ENCODE results near the gene ABAT. TPM values are rescaled to one million over a fixed set of nuclear protein-coding genes. Genes with fewer than 3 reads are reported as not detected.
"Not testable (repeated sequence)": the region's sequence is repeated elsewhere in the genome, so short reads cannot be mapped to it uniquely, and the experiment has no call there.

Gene ABAT
- total RNA-seq, 6 experiments from 2014 or later, result 0.51 to 1.3 (median 0.59) TPM

DNA sequence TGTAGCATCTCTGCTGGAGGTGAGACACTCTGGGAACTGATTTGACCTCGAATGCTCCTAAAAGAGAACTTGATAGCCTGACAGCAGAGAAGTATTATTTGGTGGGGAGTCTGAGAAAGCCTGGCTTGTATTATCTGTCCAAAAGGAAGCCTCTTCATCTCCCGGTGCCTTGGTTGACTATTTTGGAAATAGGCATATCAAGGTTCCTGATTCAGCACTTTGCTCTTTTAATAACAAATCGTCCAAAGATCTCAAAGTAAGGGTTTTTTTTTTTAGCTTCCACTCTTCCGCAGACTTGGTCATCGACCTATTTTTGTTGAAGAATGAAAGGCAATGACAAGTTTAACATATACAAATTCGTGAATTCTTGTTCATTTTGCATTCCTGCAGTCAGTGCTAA is 108.3 kb downstream of the ABAT start:
- H3K36me3 Mint-ChIP-seq (ENCODE audit: low read depth), result no peaks in the 10 kb centered on the region
- TF ChIP-seq, protein P1, sequence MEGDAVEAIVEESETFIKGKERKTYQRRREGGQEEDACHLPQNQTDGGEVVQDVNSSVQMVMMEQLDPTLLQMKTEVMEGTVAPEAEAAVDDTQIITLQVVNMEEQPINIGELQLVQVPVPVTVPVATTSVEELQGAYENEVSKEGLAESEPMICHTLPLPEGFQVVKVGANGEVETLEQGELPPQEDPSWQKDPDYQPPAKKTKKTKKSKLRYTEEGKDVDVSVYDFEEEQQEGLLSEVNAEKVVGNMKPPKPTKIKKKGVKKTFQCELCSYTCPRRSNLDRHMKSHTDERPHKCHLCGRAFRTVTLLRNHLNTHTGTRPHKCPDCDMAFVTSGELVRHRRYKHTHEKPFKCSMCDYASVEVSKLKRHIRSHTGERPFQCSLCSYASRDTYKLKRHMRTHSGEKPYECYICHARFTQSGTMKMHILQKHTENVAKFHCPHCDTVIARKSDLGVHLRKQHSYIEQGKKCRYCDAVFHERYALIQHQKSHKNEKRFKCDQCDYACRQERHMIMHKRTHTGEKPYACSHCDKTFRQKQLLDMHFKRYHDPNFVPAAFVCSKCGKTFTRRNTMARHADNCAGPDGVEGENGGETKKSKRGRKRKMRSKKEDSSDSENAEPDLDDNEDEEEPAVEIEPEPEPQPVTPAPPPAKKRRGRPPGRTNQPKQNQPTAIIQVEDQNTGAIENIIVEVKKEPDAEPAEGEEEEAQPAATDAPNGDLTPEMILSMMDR (IDR thresholded peaks at IDR 0.05), result no peak
- H3K27me3 Mint-ChIP-seq (ENCODE audit: insufficient read depth), result peaks cover 22% of the 10 kb centered on the region
- no peak overlapping the region for H3K27ac Mint-ChIP-seq
- no peak for DNase-seq
- no peak overlapping the region for H3K4me3 Mint-ChIP-seq
- H3K9me3 Mint-ChIP-seq, result no peaks in the 10 kb centered on the region
- H3K4me1 Mint-ChIP-seq (ENCODE audit: low read depth), result no peaks in the 10 kb centered on the region

DNA sequence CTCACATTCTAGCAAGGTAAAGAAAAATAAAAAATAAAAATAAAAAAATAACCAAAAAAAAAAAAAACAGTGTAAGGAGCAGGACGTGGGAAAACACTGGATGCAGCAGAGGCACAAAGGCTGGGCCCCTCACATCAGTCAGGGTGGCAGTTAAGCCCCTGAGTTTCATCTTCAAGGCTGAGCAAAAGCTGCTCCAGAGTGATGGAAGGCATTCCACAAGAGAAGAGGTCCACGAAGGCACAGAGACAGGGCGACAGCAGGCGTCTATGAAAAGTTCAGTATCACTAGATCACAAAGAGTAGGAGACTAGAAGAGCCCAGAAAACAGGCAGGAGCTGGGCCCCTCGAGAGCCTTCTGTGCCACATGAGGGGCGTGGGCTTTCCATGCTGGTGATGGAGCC is 111.0 kb downstream of the ABAT start:
- Mint-ChIP-seq H3K36me3 (ENCODE audit: low read depth) (no peaks in the 10 kb centered on the region), H3K9me3 (no peaks in the 10 kb centered on the region), H3K27me3 (ENCODE audit: insufficient read depth) (peaks cover 16% of the 10 kb centered on the region), H3K27ac (no peak overlapping the region), H3K4me3 (no peak overlapping the region), H3K4me1 (ENCODE audit: low read depth) (no peaks in the 10 kb centered on the region)
- DNase-seq, result no peak
- TF ChIP-seq, protein P1 (IDR thresholded peaks at IDR 0.05), result no peak

DNA sequence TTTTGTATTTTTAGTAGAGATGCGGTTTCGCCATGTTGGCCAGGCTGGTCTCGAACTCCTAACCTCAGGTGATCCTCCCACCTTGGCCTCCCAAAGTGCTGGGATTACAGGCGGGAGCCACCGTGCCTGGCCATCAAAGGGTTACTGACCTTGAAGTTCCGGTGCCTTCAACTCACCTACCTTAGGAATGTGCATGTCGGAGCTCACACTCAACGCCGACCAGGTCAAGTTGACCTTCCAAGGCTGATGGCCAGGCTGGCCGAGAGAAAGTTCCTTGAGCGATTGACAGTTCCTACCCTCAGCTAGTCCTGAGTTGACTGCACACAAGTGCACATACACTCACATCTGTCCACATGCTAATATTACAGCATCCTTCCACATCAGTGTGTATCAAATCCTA is 111.9 kb downstream of the ABAT start:
- H3K4me3 Mint-ChIP-seq; H3K9me3 Mint-ChIP-seq; DNase-seq; H3K27ac Mint-ChIP-seq; H3K4me1 Mint-ChIP-seq (ENCODE audit: low read depth); H3K36me3 Mint-ChIP-seq (ENCODE audit: low read depth): not testable (repeated sequence)
- H3K27me3 Mint-ChIP-seq (ENCODE audit: insufficient read depth), result peaks cover 12% of the 10 kb centered on the region

DNA sequence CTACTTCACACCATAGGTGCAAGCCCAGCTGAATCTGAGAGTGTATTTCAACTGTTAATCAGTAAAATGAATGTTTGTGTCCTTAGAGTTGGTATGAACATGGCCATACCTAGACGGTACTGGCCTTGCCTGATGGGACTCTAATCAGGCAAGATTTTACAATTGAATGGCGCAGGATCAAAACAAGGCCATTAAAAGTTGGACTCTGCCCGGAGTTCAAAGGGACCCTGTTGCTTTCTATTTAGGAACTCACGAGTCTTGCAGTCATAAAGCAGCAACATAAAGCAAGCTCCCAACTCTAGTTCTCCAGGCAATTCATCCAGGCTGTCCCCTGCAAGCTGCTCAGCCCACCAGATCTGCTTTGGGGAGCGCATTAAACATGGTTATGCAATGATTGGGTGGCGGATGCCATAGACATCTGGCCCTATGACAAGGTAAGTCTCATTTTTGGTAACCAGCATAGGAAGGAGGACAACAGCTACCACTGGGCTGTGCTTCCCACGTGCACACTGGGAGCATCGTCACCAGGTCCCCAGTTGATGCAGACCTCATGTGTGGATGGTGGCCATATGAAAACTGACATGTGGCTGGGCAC is 114.3 kb downstream of the ABAT start:
- no peak for DNase-seq
- H3K4me1 Mint-ChIP-seq (ENCODE audit: low read depth), result no peaks in the 10 kb centered on the region
- no peaks in the 10 kb centered on the region for H3K9me3 Mint-ChIP-seq
- no peak overlapping the region for H3K4me3 Mint-ChIP-seq
- no peak overlapping the region for H3K27ac Mint-ChIP-seq
- no peaks in the 10 kb centered on the region; the same call in none of the 2 replicates for H3K27me3 Mint-ChIP-seq (ENCODE audit: insufficient read depth)
- TF ChIP-seq, protein P1 (IDR thresholded peaks at IDR 0.05), result no peak
- H3K36me3 Mint-ChIP-seq (ENCODE audit: low read depth), result no peaks in the 10 kb centered on the region

DNA sequence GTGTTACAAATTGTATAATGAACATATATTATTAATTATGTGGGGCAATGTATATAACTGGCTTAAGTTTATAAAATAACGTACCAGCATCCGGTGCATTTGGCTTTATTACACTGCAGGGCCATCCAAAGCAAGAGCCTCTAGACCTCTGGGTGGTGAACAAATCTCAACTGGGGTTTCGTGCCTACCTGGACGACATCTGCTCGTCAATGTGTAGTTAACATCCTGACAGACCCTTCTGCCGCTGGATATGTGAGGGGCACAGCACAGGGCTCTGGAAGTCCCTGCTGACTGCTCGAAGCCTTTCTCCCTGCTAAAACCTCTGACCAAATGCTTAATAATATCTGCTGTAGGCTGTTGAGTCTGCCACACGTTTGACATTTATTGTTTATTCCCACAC is 120.7 kb downstream of the ABAT start:
- DNase-seq, result no peak
- Mint-ChIP-seq H3K27me3 (ENCODE audit: insufficient read depth) (no peaks in the 10 kb centered on the region), H3K4me3 (no peak overlapping the region), H3K4me1 (ENCODE audit: low read depth) (peaks cover 38% of the 10 kb centered on the region), H3K9me3 (no peaks in the 10 kb centered on the region), H3K27ac (no peak overlapping the region), H3K36me3 (ENCODE audit: low read depth) (peaks cover 15% of the 10 kb centered on the region)
- TF ChIP-seq, protein P1 (IDR thresholded peaks at IDR 0.05), result no peak

DNA sequence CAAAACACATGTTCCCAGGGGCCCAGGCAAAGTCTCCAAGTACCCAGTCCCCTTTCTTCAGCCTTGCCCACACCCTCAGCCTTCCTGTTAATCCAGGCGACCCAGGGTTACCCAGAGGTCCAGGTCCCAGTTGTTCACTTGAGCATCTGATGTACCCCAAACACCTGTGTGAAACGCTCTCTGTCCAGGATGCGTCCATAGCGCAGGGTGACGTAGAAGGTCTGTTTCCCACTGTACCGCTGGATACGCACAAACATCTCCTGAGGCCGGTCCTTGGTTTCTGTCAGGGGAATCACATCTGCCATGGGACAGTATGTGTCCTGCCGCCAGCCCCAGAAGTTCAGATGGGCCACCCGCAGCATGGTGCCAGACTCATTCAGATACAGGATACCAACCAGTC is 121.4 kb downstream of the ABAT start:
- no peaks in the 10 kb centered on the region for H3K9me3 Mint-ChIP-seq
- no peak overlapping the region; the same call in 1 of the 2 replicates for H3K27ac Mint-ChIP-seq
- no peak for DNase-seq
- TF ChIP-seq, protein P1 (IDR thresholded peaks at IDR 0.05), result no peak
- no peaks in the 10 kb centered on the region for H3K27me3 Mint-ChIP-seq (ENCODE audit: insufficient read depth)
- peaks cover 38% of the 10 kb centered on the region for H3K4me1 Mint-ChIP-seq (ENCODE audit: low read depth)
- peaks cover 17% of the 10 kb centered on the region for H3K36me3 Mint-ChIP-seq (ENCODE audit: low read depth)
- peak overlapping the region; percentile 99; the same call in 1 of the 2 replicates for H3K4me3 Mint-ChIP-seq
